Measurements from ENCODE around the gene SLC35D1.

SLC35D1 gene

GRCh38 chr1:66957938-66958337 lies 96.0 kb downstream of the SLC35D1 start:
- DNase-seq (ENCODE audit: low read depth) = no peak
- no peak for TF ChIP-seq CTCF (conservative IDR thresholded peaks at IDR 0.05; ENCODE audit: control insufficient read depth, insufficient read depth, low read depth, low read length)
- no peak overlapping the region for H3K4me3 ChIP-seq (ENCODE audit: control insufficient read depth, low read depth, low read length)

- DNase-seq (ENCODE audit: low read depth) = no peak
Measured at GRCh38 chr1:66954208-66954607, 99.7 kb downstream of the SLC35D1 start.

GRCh38 chr1:66951513-66951912 lies 102.4 kb downstream of the SLC35D1 start:
- DNase-seq (ENCODE audit: low read depth) = peak; percentile 32
- H3K4me3 ChIP-seq (ENCODE audit: control insufficient read depth, low read depth, low read length) = no peak overlapping the region
- TF ChIP-seq CTCF (conservative IDR thresholded peaks at IDR 0.05; ENCODE audit: control insufficient read depth, insufficient read depth, low read depth, low read length) = no peak

More at GRCh38 chr1:66954208-66954607, 99.7 kb downstream of the SLC35D1 start:
- no peak overlapping the region for H3K4me3 ChIP-seq (ENCODE audit: control insufficient read depth, low read depth, low read length)
- TF ChIP-seq CTCF (conservative IDR thresholded peaks at IDR 0.05; ENCODE audit: control insufficient read depth, insufficient read depth, low read depth, low read length) = no peak
